Heart left ventricle (tissue), 16 donors: ENCODE measurements around the gene PPP1R9B. TPM values are rescaled to one million over a fixed set of nuclear protein-coding genes. Genes with fewer than 3 reads are reported as not detected.

Source experiments
- ATAC-seq, 4 donors: fragments of 200-7000 bp; cut with Tn5 transposase; one replicate each; pipeline ENCODE4 v1.9.1; 2020 to 2022; ENCODE audit warnings: moderate library complexity in 4 of 4, mild to moderate bottlenecking in 3 of 4, moderate number of reproducible peaks in 1 of 4
- DNase-seq, 5 donors: peaks; one replicate each; pipeline ENCODE4 v3.0.0-alpha.2; 2020
- H3K27ac ChIP-seq, 12 donors: fragments of 200-600 bp; sonication (generic) in 4 of 12; one replicate each; pipeline versions ENCODE4 v1.5.0 to v1.8.0; 2016 to 2022; ENCODE audit warnings: mild to moderate bottlenecking in 2 of 12
- H3K27me3 ChIP-seq, 9 donors: fragments of 200-600 bp; sonication (generic) in 2 of 9; one replicate each; pipeline versions ENCODE4 v1.5.1 to v1.8.0; 2016 to 2022; ENCODE audit warnings: mild to moderate bottlenecking in 3 of 9
- H3K36me3 ChIP-seq, 9 donors: fragments of 200-600 bp; sonication (generic) in 2 of 9; one replicate each; pipeline versions ENCODE4 v1.5.0 to v1.8.0; 2018 to 2022; ENCODE audit warnings: mild to moderate bottlenecking in 2 of 9
- H3K4me1 ChIP-seq, 12 donors: fragments of 200-600 bp; sonication (generic) in 4 of 12; one replicate each; pipeline versions ENCODE4 v1.5.0 to v1.8.0; 2016 to 2022; ENCODE audit warnings: mild to moderate bottlenecking in 3 of 12
- H3K4me3 ChIP-seq, 12 donors: fragments of 200-600 bp; sonication (generic) in 4 of 12; one replicate each; pipeline versions ENCODE4 v1.5.0 to v1.8.0; 2017 to 2022; ENCODE audit warnings: mild to moderate bottlenecking in 9 of 12, moderate library complexity in 4 of 12
- H3K9me3 ChIP-seq, 12 donors: fragments of 200-600 bp; sonication (generic) in 4 of 12; one replicate each; pipeline versions ENCODE4 v1.5.0 to v1.8.0; 2016 to 2022; ENCODE audit warnings: mild to moderate bottlenecking in 1 of 12
- POLR2A ChIP-seq, 2 donors: fragments of 450-650 bp; IDR thresholded peaks; one replicate each; pipeline ENCODE4 v1.6.1; 2017; ENCODE audit warnings: antibody characterized with exemption in 2 of 2, mild to moderate bottlenecking in 2 of 2, moderate library complexity in 2 of 2
- WGBS, 4 donors: extraction: QIAGEN DNeasy Blood & Tissue Kit in 2 of 4; methylation state at CpG; one replicate each; pipeline versions ENCODE4 v1.1.5 to v1.1.7; 2013 to 2018; 5-methylcytosine and 5-hydroxymethylcytosine counted together
- intact Hi-C, 10 donors: fragments of 100-400 bp; cut with DNase I; formaldehyde crosslinking; loops; one replicate each; pipeline versions ENCODE4 v1.11.1 to v1.14.2; 2022
- polyA plus RNA-seq, 2 donors: library from polyadenylated mRNA; stranded (reverse); fragments of 200-250 nt; gene quantifications; one replicate each; pipeline ENCODE4 v1.2.3, GENCODE V29; 2013
- total RNA-seq, 9 donors: library from RNA; depleted of rRNA in 2 of 9; stranded (reverse); fragments of >200 nt in 2 of 9; fragmentation: NEBNext Ultra II Directional in 3 of 9; extraction: Animal tissue kit (Norgen Biotek cat#: 25700) in 3 of 9; gene quantifications; one replicate each; pipeline versions ENCODE4 v1.1.0 to v1.2.4, GENCODE V29; 2016 to 2023
- TF ChIP-seq, protein P1 (sequence below), 12 donors: fragments of 200-600 bp; sonication (generic) in 4 of 12; IDR thresholded peaks; one replicate each; pipeline versions ENCODE4 v1.5.0 to v1.8.0; 2018 to 2022; ENCODE audit warnings: antibody characterized with exemption in 12 of 12, mild to moderate bottlenecking in 5 of 12
- donor health status: ischemic (EF 13 %, LVEDD 7.1; RV severe dilation, severe dysfunction).
- donor health status: healthy with polysubstance abuse.
- donor health status: DM: no; HTN: yes; CAD: no.
- donor health status: DM: no; HTN: no; CAD: no.
- donor health status: ischemic (EF 25% LVEDD 6.9; RV normal size, moderate dysfunction).
- donor health status: ischemic (EF 25% LVEDD 5.7; RV mildly dilated, moderate dysfunction).
- donor health status: healthy.
- donor health status: DM: yes; HTN: yes; CAD: no.
- donor health status: ischemic (EF 35%, LVEDD 5.7; RV mildly dilated, moderate dysfunction).
- donor health status: nonischemic (EF 11% LVEDD 7.7; RV severe dilation, severe dysfunction).
- donor health status: DM: yes; HTN: yes; CAD: no.
- donor health status: PGD.
- donor health status: ischemic (EF 29% LVEDD 5.4; RV normal size, mild dysfunction).
- donor health status: nonischemic (EF 23%, LVEDD 6.1; RV moderate dilation, normal function).

The PPP1R9B gene
- total and polyA plus RNA-seq, 11 donors = 17.0 to 55.9 (median 31.3) TPM

DNA sequence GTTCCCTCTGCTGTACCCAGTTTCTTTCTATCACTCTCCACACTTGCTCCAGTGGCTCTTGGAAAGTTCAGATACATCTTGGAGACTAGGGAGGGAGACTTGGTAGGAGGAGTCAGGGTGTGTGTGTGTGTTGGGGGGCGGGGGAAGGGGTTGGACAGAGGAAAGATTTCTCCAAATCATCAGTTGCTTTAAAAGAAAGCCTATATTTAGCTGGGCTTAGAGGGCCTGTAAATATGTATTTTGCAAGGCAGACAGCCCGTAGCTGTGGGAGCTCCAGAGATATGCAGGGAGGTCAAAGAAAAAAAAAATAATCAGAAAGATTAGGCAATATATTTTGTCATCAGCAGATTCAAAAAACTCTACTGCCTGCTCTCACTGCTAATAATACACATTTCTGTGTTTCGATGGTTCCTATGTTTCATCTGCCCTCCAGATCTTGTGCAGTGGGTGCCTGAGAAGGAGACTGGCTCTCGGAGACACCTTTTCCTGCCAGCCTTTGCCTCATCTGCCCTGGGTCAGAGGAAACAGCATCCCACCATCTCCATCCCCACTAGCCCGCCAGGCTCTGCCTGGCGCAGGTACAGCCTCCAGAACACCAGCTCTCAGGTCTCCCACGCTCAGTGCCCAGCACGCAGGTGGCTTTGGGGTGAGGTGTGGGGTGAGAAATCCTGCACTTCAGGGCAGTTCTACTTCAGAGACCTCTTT lies 4.8 kb upstream of the PPP1R9B start:
- ATAC-seq = no peak
- no peak overlapping the region for H3K4me3 ChIP-seq
- H3K36me3 ChIP-seq = no peaks in the 10 kb centered on the region
- no peaks in the 10 kb centered on the region for H3K9me3 ChIP-seq
- no peaks in the 10 kb centered on the region for H3K27me3 ChIP-seq
- peak overlapping the region in 11 of 12 donors; percentile 70 to 99 (median 97) for H3K27ac ChIP-seq
- TF ChIP-seq POLR2A (IDR thresholded peaks at IDR 0.05) = no peak
- TF ChIP-seq, protein P1, sequence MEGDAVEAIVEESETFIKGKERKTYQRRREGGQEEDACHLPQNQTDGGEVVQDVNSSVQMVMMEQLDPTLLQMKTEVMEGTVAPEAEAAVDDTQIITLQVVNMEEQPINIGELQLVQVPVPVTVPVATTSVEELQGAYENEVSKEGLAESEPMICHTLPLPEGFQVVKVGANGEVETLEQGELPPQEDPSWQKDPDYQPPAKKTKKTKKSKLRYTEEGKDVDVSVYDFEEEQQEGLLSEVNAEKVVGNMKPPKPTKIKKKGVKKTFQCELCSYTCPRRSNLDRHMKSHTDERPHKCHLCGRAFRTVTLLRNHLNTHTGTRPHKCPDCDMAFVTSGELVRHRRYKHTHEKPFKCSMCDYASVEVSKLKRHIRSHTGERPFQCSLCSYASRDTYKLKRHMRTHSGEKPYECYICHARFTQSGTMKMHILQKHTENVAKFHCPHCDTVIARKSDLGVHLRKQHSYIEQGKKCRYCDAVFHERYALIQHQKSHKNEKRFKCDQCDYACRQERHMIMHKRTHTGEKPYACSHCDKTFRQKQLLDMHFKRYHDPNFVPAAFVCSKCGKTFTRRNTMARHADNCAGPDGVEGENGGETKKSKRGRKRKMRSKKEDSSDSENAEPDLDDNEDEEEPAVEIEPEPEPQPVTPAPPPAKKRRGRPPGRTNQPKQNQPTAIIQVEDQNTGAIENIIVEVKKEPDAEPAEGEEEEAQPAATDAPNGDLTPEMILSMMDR (IDR thresholded peaks at IDR 0.05) = no peak
- H3K4me1 ChIP-seq = peaks cover 0 to 50% (median 41%) of the 10 kb centered on the region in 12 donors
- DNase-seq = peak in 2 of 5 donors; percentile 42 to 59
- intact Hi-C loops = no loop called here
- 68 to 75% (median 71%) methylated on average over 8 of the region's 8 CpGs for WGBS, 4 donors

DNA sequence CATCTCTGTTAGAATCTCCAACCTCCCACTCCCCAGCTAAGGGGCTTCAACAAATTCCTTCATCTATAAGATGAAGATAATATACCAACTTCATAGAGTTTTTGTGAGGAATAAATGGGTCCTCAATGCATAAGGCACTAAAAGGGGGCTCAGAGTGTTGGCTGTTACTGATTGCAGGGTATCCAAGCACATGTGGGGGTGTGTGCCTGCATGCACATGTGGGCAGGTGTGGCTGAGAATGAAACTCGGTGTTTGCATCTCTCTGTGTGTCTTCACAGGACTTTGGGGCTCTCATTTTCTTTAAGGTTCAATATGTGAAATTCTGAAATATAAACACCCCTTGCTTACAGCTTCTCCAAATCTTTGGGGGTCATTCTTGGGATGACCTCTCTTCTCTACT lies 4.1 kb upstream of the PPP1R9B start:
- H3K9me3 ChIP-seq = no peaks in the 10 kb centered on the region
- intact Hi-C loops = loop anchor here in 1 of 10 donors (5.0 kb wide), 1 partner anchor 57 kb away; the partner anchor contains the start of gene PDK2
- H3K4me3 ChIP-seq = no peak overlapping the region
- peak overlapping the region in 11 of 12 donors; percentile 70 to 99 (median 97) for H3K27ac ChIP-seq
- TF ChIP-seq, protein P1 (IDR thresholded peaks at IDR 0.05) = no peak
- TF ChIP-seq POLR2A (IDR thresholded peaks at IDR 0.05) = no peak
- WGBS, 4 donors = 40 to 56% (median 47%) methylated on average over 1 of the region's 1 CpG
- no peaks in the 10 kb centered on the region for H3K36me3 ChIP-seq
- peaks cover 0 to 50% (median 43%) of the 10 kb centered on the region in 12 donors for H3K4me1 ChIP-seq
- DNase-seq = peak in 1 of 5 donors; percentile 12
- ATAC-seq = no peak
- H3K27me3 ChIP-seq = no peaks in the 10 kb centered on the region

DNA sequence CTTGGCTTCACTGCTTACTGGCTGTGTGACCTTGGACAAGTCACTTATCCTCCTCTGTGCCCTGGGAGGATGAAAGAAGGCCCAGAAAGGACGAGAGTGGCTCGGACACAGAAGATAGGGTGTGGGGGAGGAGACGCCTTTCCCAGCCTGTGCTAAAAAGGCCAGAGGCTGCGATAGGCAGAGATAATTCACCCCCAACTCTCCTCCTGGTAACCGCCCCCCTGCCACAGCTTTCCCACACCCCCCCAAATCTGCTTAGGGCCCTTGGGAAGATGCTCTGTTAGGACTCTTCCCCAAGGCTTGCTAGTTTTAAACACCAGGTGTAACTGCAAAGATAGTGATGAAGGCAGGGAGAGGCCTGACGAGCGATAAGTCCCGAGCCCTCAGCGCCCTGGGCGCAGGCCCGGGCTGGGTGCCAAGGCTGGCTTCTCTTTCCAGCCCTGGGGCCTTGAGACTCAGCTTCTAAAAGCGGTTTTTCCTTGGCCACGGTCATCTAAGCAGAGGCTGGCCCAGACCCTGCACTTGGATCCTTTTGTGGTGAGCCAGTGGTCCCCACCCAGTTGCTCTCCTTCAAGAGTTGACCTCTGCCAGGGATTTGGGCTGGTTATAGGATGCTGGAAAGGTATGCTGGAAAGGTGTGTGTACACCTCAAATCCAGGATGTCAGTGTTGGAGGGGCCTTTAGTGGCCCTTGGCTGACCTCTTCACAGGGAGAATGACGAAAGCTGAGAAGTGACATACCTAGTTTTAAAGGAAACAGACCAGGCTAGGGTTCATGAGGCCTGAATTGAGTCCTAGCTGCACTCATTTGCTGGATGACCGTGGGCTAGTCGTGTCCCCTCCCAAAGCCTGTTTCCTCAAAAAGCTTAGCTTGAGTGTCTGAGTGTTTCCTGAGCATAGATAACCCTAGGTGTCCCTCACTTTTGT lies 3.4 kb upstream of the PPP1R9B start:
- Histone ChIP-seq H3K9me3 (no peaks in the 10 kb centered on the region), H3K36me3 (no peaks in the 10 kb centered on the region), H3K27me3 (no peaks in the 10 kb centered on the region), H3K27ac (peak overlapping the region in 11 of 12 donors; percentile 89 to 99 (median 97)), H3K4me3 (no peak overlapping the region), H3K4me1 (peaks cover 0 to 55% (median 43%) of the 10 kb centered on the region in 12 donors)
- ATAC-seq (peak in 3 of 4 donors; percentile 10 to 16 (median 11)), DNase-seq (peak; percentile 68 to 81 (median 77))
- 12 to 26% (median 22%) methylated on average over 15 to 16 of the region's 16 CpGs for WGBS, 4 donors
- TF ChIP-seq, protein P1 (IDR thresholded peaks at IDR 0.05) = no peak
- TF ChIP-seq POLR2A (IDR thresholded peaks at IDR 0.05) = peak in 1 of 2 donors; percentile 17
- intact Hi-C loops = loop anchor here in 1 of 10 donors (5.0 kb wide), 1 partner anchor 57 kb away; the partner anchor contains the start of gene PDK2
